Lower lobe of right lung (tissue), 2 donors: ENCODE measurements around the gene ABTB2. TPM values are rescaled to one million over a fixed set of nuclear protein-coding genes. Genes with fewer than 3 reads are reported as not detected.

Source experiments
- ATAC-seq, 2 donors: fragments of 200-7000 bp; cut with Tn5 transposase; one replicate each; pipeline ENCODE4 v1.9.1; 2020 to 2022; ENCODE audit warnings: mild to moderate bottlenecking in 2 of 2, moderate library complexity in 2 of 2
- DNase-seq: peaks from one replicate; pipeline ENCODE4 v3.0.0-alpha.2; 2020
- H3K27ac ChIP-seq: fragments of 200-600 bp; one replicate; pipeline ENCODE4 v1.8.0; 2022
- H3K27me3 ChIP-seq: fragments of 200-600 bp; one replicate; pipeline ENCODE4 v1.8.0; 2022; ENCODE audit warnings: low read depth
- H3K36me3 ChIP-seq: fragments of 200-600 bp; one replicate; pipeline ENCODE4 v1.8.0; 2022; ENCODE audit warnings: mild to moderate bottlenecking
- H3K4me1 ChIP-seq: fragments of 200-600 bp; one replicate; pipeline ENCODE4 v1.8.0; 2022
- H3K4me3 ChIP-seq: fragments of 200-600 bp; one replicate; pipeline ENCODE4 v1.8.0; 2022; ENCODE audit warnings: mild to moderate bottlenecking
- H3K9me3 ChIP-seq: fragments of 200-600 bp; one replicate; pipeline ENCODE4 v1.8.0; 2022
- intact Hi-C: fragments of 100-400 bp; cut with DNase I; formaldehyde crosslinking; loops from one replicate; pipeline ENCODE4 v1.11.0; 2022
- total RNA-seq: library from RNA; stranded (reverse); fragmentation: NEBNext Ultra II Directional; extraction: Animal tissue kit (Norgen Biotek cat#: 25700); gene quantifications from one replicate; pipeline ENCODE4 v1.2.1, GENCODE V29; 2021
- TF ChIP-seq, protein P1 (sequence below): fragments of 200-600 bp; IDR thresholded peaks from one replicate; pipeline ENCODE4 v1.8.0; 2022; ENCODE audit warnings: antibody characterized with exemption, mild to moderate bottlenecking
- donor health status: DM: no; HTN: yes; CAD: no; lungs with severe emphysema.

Gene ABTB2
- total RNA-seq, 1 donor from 2014 or later, result 2.7 TPM

- TF ChIP-seq, protein P1, sequence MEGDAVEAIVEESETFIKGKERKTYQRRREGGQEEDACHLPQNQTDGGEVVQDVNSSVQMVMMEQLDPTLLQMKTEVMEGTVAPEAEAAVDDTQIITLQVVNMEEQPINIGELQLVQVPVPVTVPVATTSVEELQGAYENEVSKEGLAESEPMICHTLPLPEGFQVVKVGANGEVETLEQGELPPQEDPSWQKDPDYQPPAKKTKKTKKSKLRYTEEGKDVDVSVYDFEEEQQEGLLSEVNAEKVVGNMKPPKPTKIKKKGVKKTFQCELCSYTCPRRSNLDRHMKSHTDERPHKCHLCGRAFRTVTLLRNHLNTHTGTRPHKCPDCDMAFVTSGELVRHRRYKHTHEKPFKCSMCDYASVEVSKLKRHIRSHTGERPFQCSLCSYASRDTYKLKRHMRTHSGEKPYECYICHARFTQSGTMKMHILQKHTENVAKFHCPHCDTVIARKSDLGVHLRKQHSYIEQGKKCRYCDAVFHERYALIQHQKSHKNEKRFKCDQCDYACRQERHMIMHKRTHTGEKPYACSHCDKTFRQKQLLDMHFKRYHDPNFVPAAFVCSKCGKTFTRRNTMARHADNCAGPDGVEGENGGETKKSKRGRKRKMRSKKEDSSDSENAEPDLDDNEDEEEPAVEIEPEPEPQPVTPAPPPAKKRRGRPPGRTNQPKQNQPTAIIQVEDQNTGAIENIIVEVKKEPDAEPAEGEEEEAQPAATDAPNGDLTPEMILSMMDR, result no peak
- Histone ChIP-seq H3K27ac (no peak overlapping the region), H3K27me3 (no peaks in the 10 kb centered on the region), H3K36me3 (no peaks in the 10 kb centered on the region), H3K9me3 (no peaks in the 10 kb centered on the region), H3K4me1 (no peaks in the 10 kb centered on the region), H3K4me3 (no peak overlapping the region)
- DNase-seq, result no peak
- ATAC-seq, result no peak
- intact Hi-C loops, result no loop called here
Observed at GRCh38 chr11:34269694-34270245, 88.0 kb downstream of the ABTB2 start.

DNA sequence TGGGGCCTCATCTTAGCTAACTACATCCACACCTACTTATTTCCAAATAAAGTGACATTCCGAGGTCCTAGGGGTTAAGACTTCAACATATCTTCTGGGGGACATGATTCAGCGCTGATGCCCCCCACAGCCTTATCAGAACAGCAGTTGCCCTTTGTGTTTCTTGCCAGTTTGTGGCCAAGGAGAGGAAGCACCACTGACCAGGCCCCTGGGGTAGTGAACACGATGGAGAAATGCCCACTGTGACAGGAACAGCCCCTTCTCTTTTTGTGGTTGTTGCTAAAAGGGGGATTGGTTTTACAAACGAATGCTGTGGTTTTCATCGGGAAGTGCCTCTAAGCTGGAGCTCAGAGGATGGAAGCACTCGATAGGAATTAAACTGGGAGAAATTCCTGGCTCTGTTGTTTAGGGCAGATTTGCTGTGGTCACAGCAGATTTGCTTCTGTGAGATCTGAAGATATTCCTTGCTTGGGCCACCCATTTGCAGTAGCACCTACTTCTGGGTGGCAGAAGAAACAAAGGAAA is 88.8 kb downstream of the ABTB2 start:
- H3K4me1 ChIP-seq, result no peaks in the 10 kb centered on the region
- no peaks in the 10 kb centered on the region for H3K9me3 ChIP-seq
- intact Hi-C loops, result no loop called here
- H3K4me3 ChIP-seq, result no peak overlapping the region
- no peaks in the 10 kb centered on the region for H3K27me3 ChIP-seq
- ATAC-seq, result no peak
- no peaks in the 10 kb centered on the region for H3K36me3 ChIP-seq
- no peak overlapping the region for H3K27ac ChIP-seq
- TF ChIP-seq, protein P1, result no peak
- DNase-seq, result no peak

DNA sequence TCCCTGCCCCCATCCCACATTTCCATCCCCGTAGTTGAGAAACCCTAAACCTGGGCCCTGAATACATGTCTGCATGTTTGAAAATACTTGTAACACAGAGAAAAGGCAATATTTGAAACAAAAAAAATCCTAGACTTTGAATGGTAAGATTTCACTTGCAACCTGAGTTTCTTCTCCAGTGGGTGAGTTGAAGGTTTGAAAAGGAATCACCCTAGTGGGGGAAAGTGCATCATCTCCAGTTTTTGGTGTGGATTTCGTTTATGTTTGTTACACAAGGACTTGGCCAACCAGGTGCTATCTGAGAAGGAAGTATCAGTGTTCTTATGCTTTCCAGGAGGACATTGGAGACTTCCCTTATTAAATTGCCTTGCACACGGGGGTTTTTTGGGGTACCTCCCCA is 90.4 kb downstream of the ABTB2 start:
- intact Hi-C loops, result no loop called here
- Histone ChIP-seq H3K4me1 (peaks cover 7% of the 10 kb centered on the region), H3K27me3 (no peaks in the 10 kb centered on the region), H3K4me3 (no peak overlapping the region), H3K27ac (no peak overlapping the region), H3K9me3 (no peaks in the 10 kb centered on the region), H3K36me3 (no peaks in the 10 kb centered on the region)
- ATAC-seq (no peak), DNase-seq (no peak)
- TF ChIP-seq, protein P1, result no peak

GRCh38 chr11:34267013-34267412 is 90.8 kb downstream of the ABTB2 start:
- DNase-seq (no peak), ATAC-seq (no peak)
- TF ChIP-seq, protein P1, result no peak
- no peak overlapping the region for H3K27ac ChIP-seq
- no peaks in the 10 kb centered on the region for H3K27me3 ChIP-seq
- no peak overlapping the region for H3K4me3 ChIP-seq
- intact Hi-C loops, result no loop called here
- H3K36me3 ChIP-seq, result no peaks in the 10 kb centered on the region
- H3K9me3 ChIP-seq, result no peaks in the 10 kb centered on the region
- H3K4me1 ChIP-seq, result peaks cover 7% of the 10 kb centered on the region

GRCh38 chr11:34266090-34266912 is 91.5 kb downstream of the ABTB2 start:
- intact Hi-C loops, result no loop called here
- DNase-seq (no peak), ATAC-seq (peak in 1 of 2 donors; percentile 34)
- no peak overlapping the region for H3K27ac ChIP-seq
- H3K4me1 ChIP-seq, result peaks cover 7% of the 10 kb centered on the region
- no peaks in the 10 kb centered on the region for H3K27me3 ChIP-seq
- TF ChIP-seq, protein P1, result no peak
- no peaks in the 10 kb centered on the region for H3K9me3 ChIP-seq
- no peaks in the 10 kb centered on the region for H3K36me3 ChIP-seq
- no peak overlapping the region for H3K4me3 ChIP-seq
